Measurements from ENCODE around the gene PLEKHA7.

The PLEKHA7 gene

DNA sequence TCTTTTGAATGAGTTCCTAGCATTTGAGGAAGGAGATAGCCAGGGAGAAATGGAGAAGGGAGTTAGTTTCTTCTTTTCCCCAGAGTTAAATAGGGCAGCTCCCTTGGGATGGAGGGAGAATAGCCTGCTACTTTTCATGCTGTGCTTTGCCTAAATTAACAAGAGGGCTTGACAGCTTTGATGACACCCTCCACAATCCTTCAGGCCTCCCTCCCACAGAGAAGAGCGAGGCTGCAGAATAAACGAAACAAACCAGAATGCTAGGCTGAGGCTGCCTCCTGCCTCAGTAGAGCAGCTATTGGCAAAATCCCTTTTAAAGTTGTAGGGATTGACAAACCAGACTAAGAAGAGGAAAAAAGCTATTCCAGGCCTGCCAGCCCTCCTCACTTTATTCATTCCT, 181.2 kb downstream of the PLEKHA7 start:
- Histone ChIP-seq H3K4me1 (no peaks in the 10 kb centered on the region), H3K4me3 (ENCODE audit: low read depth, low read length) (no peak overlapping the region), H3K27me3 (no peaks in the 10 kb centered on the region), H3K36me3 (no peaks in the 10 kb centered on the region), H3K9me3 (no peaks in the 10 kb centered on the region)
- no peak for TF ChIP-seq CTCF (IDR thresholded peaks at IDR 0.05; ENCODE audit: low read depth, low read length)
- DNase-seq = no peak

DNA sequence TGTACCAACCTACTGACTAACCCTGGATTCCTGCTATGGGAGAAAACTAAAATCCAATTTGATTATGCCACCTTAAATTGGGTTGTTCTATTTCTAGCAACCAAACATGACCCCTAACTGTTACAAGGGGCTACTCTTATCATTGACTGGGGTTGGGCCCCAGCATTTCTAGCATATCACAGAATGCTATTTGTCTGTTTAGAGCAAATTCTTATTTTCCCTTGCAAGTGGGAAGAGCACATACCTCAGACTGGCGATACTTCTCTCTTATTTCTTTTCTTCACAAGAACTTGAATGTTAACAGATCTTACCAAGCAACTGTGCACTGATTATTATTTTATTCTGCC, 182.0 kb downstream of the PLEKHA7 start:
- Histone ChIP-seq H3K9me3 (no peaks in the 10 kb centered on the region), H3K36me3 (no peaks in the 10 kb centered on the region), H3K4me1 (no peaks in the 10 kb centered on the region), H3K4me3 (ENCODE audit: low read depth, low read length) (no peak overlapping the region), H3K27me3 (no peaks in the 10 kb centered on the region)
- TF ChIP-seq CTCF (IDR thresholded peaks at IDR 0.05; ENCODE audit: low read depth, low read length) = no peak
- no peak for DNase-seq

DNA sequence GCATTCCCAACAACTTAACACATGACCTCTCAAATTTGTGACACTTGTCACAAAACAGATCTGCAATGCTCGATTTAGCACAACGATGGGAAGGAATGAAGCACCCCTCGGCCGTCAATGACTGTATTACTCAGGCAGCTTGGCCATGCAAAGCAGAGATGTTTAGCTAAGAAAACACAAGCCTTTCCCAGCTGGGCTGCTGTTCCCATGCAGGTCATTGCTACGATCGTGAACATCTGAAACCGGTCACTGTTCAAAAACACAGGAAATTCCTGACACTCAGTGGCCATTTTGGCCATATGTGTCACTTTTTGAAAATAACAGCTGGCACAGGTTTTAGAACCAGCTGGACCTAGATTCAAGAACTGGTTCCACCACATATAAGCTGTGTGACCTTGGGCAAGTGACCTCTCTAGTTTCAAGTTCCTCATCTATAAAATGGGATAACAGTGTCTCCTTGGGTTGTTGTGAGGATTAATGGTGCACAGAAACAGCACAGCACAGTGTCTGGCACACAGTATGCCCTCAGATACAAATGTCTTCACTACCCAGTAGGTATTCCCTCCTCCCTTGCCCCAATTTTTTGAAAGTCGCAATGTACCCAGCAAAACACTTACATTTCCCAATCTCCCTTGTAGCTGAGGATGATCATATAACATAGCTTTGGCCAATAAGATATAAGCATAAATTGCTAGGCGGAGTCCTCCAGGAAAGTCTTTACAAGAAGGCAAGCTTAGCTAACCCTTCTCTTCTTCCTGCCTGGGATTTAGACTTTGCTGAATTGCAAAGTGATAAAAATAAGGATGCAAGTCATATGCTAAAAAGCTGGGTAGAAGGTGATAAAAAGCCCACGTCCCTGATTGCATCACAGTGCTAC, 182.7 kb downstream of the PLEKHA7 start:
- no peaks in the 10 kb centered on the region for H3K36me3 ChIP-seq

GRCh38 chr11:16827139-16827538, 187.1 kb downstream of the PLEKHA7 start:
- Histone ChIP-seq H3K4me1 (peaks cover 6% of the 10 kb centered on the region; the same call in 1 of the 2 replicates), H3K4me3 (ENCODE audit: low read depth, low read length) (no peak overlapping the region), H3K36me3 (no peaks in the 10 kb centered on the region), H3K27me3 (no peaks in the 10 kb centered on the region; the same call in 1 of the 2 replicates), H3K9me3 (no peaks in the 10 kb centered on the region)
- no peak for TF ChIP-seq CTCF (IDR thresholded peaks at IDR 0.05; ENCODE audit: low read depth, low read length)
- no peak for DNase-seq

More for the DNA sequence above, 182.7 kb downstream of the PLEKHA7 start:
- H3K9me3 ChIP-seq = no peaks in the 10 kb centered on the region
- H3K4me1 ChIP-seq = no peaks in the 10 kb centered on the region
- DNase-seq = no peak
- no peak for TF ChIP-seq CTCF (IDR thresholded peaks at IDR 0.05; ENCODE audit: low read depth, low read length)
- no peak overlapping the region for H3K4me3 ChIP-seq (ENCODE audit: low read depth, low read length)
- no peaks in the 10 kb centered on the region; the same call in 1 of the 2 replicates for H3K27me3 ChIP-seq

DNA sequence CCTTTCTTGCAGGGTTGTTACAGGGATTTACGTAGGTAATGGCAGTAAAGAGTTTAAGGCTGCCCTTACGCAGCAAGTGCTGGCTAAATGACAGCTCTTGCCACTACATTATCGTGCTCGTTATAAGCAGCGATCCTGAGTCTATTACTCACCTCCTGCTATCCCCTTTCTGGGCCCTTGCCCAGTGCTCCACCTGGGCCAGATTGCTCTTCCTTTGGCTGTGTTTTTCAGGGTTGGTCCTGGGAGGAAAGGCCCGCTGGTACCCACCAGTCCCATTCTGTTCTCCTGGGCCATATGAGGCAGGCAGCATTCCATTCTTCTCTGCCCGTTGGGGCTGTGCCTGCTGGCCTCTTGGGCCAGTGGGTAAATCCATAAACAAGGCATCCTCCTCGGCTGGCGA, 188.2 kb downstream of the PLEKHA7 start:
- TF ChIP-seq CTCF (IDR thresholded peaks at IDR 0.05; ENCODE audit: low read depth, low read length) = no peak

DNA sequence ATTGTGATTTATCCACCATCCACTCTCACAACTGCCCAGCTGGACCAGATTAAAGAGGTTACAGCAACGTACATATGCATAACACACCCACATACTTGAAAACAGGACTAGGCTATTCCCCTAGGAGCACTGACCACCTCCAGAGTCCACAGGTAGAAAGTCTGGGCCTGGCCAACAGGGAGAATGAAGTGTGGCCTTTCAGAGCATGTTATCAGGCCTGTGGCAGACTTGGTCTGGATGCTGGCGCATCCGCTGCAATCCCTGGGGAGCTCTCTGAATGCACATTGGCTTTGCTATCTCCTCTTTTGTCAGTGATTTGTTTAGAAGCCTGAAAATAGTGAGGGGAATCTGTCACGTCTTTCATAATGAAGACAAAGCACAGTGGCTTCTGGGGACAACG, 189.1 kb downstream of the PLEKHA7 start:
- Histone ChIP-seq H3K36me3 (no peaks in the 10 kb centered on the region), H3K4me1 (peaks cover 6% of the 10 kb centered on the region; the same call in 1 of the 2 replicates), H3K9me3 (no peaks in the 10 kb centered on the region), H3K27me3 (no peaks in the 10 kb centered on the region; the same call in 1 of the 2 replicates), H3K4me3 (ENCODE audit: low read depth, low read length) (no peak overlapping the region)
- TF ChIP-seq CTCF (IDR thresholded peaks at IDR 0.05; ENCODE audit: low read depth, low read length) = no peak
- peak; percentile 77 for DNase-seq

More for the DNA sequence above, 188.2 kb downstream of the PLEKHA7 start:
- Histone ChIP-seq H3K27me3 (no peaks in the 10 kb centered on the region; the same call in 1 of the 2 replicates), H3K4me1 (peaks cover 6% of the 10 kb centered on the region; the same call in 1 of the 2 replicates), H3K36me3 (no peaks in the 10 kb centered on the region), H3K4me3 (ENCODE audit: low read depth, low read length) (no peak overlapping the region), H3K9me3 (no peaks in the 10 kb centered on the region)
- no peak for DNase-seq

All from BE2C (cell line).